ENCODE data around the gene NUBP1. TPM values are rescaled to one million over a fixed set of nuclear protein-coding genes. Genes with fewer than 3 reads are reported as not detected.

NUBP1 gene
- polyA plus RNA-seq, 3 donors = 52.8 to 56.6 (median 54.3) TPM

DNA sequence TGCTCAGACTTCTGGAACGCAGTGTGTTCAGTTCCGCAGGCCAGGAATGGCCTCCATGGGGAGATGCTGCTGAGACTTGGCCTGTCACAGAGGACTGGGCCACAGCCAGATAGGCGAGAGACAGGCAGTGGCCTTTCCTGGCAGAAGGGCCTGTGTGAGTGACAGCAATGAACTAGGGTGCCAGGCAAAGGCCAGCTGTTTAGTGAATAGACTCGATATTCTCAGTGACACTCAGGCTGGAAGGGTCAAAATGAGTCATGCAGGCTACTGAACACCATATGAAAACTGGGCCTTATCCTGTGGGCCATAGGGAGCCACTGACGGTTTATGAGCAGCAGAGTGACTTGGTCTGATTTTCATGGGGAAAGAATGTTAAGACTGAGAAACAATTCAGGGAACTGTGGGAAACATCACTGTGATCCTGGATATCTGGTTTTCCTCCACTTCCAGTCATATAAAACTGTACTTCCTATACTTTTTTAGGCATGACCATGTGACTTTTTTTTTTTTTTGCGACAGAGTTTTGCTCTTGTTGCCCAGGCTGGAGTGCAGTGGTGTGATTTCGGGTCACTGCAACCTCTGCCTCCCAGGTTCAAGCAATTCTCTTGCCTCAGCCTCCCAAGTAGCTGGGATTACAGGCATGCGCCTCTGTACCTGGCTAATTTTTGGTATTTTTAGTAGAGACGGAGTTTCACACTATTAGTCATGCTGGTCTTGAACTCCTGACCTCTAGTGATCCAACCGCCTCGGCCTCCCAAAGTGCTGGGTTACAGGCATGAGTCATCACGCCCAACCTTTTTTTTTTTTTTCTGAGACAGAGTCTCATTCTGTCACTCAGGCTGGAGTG is 5.2 kb upstream of the NUBP1 start:
- Histone ChIP-seq H2AFZ (ENCODE audit: insufficient read depth, low read depth, low read length, poor library complexity, severe bottlenecking) (no peak overlapping the region), H3K9me3 (replicated peaks in 1 of 2; ENCODE audit: control insufficient read depth in 1 of 2, insufficient read depth in 1 of 2, low read length in 2 of 2) (no peaks in the 10 kb centered on the region), H3K4me1 (ENCODE audit: control insufficient read depth in 1 of 2, insufficient read depth in 2 of 2, low read length in 2 of 2) (peaks cover 29 to 31% of the 10 kb centered on the region in 2 donors), H3K9ac (ENCODE audit: insufficient read depth, low read length, poor library complexity, severe bottlenecking) (no peak overlapping the region), H4K20me1 (ENCODE audit: insufficient read depth, low read length) (no peaks in the 10 kb centered on the region), H3K27me3 (ENCODE audit: control insufficient read depth in 2 of 2, insufficient read depth in 2 of 2, low read length in 2 of 2) (no peaks in the 10 kb centered on the region), H3K36me3 (replicated peaks in 1 of 2; ENCODE audit: control insufficient read depth in 1 of 2, insufficient read depth in 2 of 2, low read length in 2 of 2) (no peaks in the 10 kb centered on the region), H3K4me2 (replicated peaks; ENCODE audit: extremely low read depth, low read length, poor library complexity, severe bottlenecking) (no peak overlapping the region), H3K4me3 (replicated peaks in 1 of 3; ENCODE audit: low read depth in 2 of 3, low read length in 3 of 3) (no peak overlapping the region), H3K79me2 (ENCODE audit: insufficient read depth, low read length) (no peaks in the 10 kb centered on the region), H3K27ac (ENCODE audit: low read depth in 1 of 2, low read length in 2 of 2) (peak overlapping the region; percentile 40 to 69)
- Mint-ChIP-seq H3K4me1 (peaks cover 24% of the 10 kb centered on the region), H3K27me3 (ENCODE audit: low read depth in 3 of 3) (peaks cover 0 to 5% (median 2%) of the 10 kb centered on the region in 3 donors), H3K36me3 (peaks cover 0 to 4% of the 10 kb centered on the region in 2 donors), H3K27ac (peak overlapping the region; percentile 82 to 94 (median 91)), H3K9me3 (peaks cover 0 to 2% (median 0%) of the 10 kb centered on the region in 7 donors), H3K4me3 (no peak overlapping the region)
- intact Hi-C loops (cut with micrococcal nuclease) = loop anchor here in 1 of 2 donors (5.0 kb wide), 1 partner anchor 106 kb away; no protein-coding TSS in a partner anchor
- peak; percentile 88 to 95 (median 89) for DNase-seq
- 92% methylated on average over 4 of the region's 12 CpGs for WGBS (ENCODE audit: insufficient coverage)
- TF ChIP-seq, protein P1, sequence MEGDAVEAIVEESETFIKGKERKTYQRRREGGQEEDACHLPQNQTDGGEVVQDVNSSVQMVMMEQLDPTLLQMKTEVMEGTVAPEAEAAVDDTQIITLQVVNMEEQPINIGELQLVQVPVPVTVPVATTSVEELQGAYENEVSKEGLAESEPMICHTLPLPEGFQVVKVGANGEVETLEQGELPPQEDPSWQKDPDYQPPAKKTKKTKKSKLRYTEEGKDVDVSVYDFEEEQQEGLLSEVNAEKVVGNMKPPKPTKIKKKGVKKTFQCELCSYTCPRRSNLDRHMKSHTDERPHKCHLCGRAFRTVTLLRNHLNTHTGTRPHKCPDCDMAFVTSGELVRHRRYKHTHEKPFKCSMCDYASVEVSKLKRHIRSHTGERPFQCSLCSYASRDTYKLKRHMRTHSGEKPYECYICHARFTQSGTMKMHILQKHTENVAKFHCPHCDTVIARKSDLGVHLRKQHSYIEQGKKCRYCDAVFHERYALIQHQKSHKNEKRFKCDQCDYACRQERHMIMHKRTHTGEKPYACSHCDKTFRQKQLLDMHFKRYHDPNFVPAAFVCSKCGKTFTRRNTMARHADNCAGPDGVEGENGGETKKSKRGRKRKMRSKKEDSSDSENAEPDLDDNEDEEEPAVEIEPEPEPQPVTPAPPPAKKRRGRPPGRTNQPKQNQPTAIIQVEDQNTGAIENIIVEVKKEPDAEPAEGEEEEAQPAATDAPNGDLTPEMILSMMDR (IDR thresholded peaks at IDR 0.05) = no peak

DNA sequence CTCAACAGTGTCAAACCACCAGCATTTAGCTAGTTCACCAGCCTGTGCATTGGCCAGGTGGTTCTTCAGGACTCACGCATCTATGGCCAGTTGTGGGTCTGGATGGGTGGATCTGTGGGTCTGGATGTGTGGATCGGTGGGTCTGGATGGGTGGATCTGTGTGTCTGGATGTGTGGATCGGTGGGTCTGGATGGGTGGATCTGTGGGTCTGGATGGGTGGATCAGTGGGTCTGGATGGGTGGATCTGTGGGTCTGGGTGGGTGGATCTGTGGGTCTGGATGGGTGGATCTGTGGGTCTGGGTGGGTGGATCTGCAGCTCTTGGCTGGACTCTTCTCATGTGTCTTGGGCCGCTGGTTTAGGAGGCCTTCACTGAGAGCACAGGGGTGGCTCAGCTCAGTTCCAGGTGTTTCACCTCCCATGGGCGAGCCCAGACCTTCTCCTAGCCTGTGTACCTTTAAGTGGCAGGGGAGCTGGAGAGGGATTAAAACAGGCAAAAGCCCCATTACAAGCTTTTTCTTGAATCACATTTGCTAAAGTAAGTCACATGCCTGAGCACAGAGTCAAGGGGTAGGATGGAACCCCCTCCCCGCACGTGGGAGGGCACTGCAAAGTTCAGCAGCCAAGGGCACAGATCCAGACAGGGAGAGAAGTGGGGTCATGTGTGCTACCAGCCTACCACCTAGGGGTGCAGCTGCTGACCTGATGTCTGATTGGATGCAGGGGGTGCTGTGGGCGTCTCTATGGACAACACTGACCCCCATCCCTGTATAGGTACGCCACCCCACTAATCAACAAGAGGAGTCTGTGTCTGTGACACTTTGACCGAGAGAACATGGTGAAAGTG is 3.4 kb upstream of the NUBP1 start:
- H4K20me1 ChIP-seq (ENCODE audit: insufficient read depth, low read length) = no peaks in the 10 kb centered on the region
- no peak overlapping the region for H3K4me3 ChIP-seq (replicated peaks in 1 of 3; ENCODE audit: low read depth in 2 of 3, low read length in 3 of 3)
- 94% methylated on average over 5 of the region's 10 CpGs for WGBS (ENCODE audit: insufficient coverage)
- no peak overlapping the region for H3K4me2 ChIP-seq (replicated peaks; ENCODE audit: extremely low read depth, low read length, poor library complexity, severe bottlenecking)
- TF ChIP-seq, protein P1 (IDR thresholded peaks at IDR 0.05) = no peak
- H3K36me3 Mint-ChIP-seq = peaks cover 2 to 6% of the 10 kb centered on the region in 2 donors
- H3K27ac ChIP-seq (ENCODE audit: low read depth in 1 of 2, low read length in 2 of 2) = no peak overlapping the region
- H2AFZ ChIP-seq (ENCODE audit: insufficient read depth, low read depth, low read length, poor library complexity, severe bottlenecking) = no peak overlapping the region
- H3K9ac ChIP-seq (ENCODE audit: insufficient read depth, low read length, poor library complexity, severe bottlenecking) = no peak overlapping the region
- peaks cover 37% of the 10 kb centered on the region for H3K4me1 Mint-ChIP-seq
- H3K27me3 ChIP-seq (ENCODE audit: control insufficient read depth in 2 of 2, insufficient read depth in 2 of 2, low read length in 2 of 2) = no peaks in the 10 kb centered on the region
- intact Hi-C loops (cut with micrococcal nuclease) = loop anchor here (5.0 to 10.0 kb wide), 4 partner anchors 108 to 205 kb away; partner anchors contain the start of genes CLEC16A (in 1 of the 2) and DEXI (in 1 of the 2)
- peaks cover 40 to 44% of the 10 kb centered on the region in 2 donors for H3K4me1 ChIP-seq (ENCODE audit: control insufficient read depth in 1 of 2, insufficient read depth in 2 of 2, low read length in 2 of 2)
- no peak overlapping the region for H3K4me3 Mint-ChIP-seq
- H3K27me3 Mint-ChIP-seq (ENCODE audit: low read depth in 3 of 3) = peaks cover 0 to 5% (median 2%) of the 10 kb centered on the region in 3 donors
- no peaks in the 10 kb centered on the region for H3K9me3 ChIP-seq (replicated peaks in 1 of 2; ENCODE audit: control insufficient read depth in 1 of 2, insufficient read depth in 1 of 2, low read length in 2 of 2)
- H3K36me3 ChIP-seq (replicated peaks in 1 of 2; ENCODE audit: control insufficient read depth in 1 of 2, insufficient read depth in 2 of 2, low read length in 2 of 2) = no peaks in the 10 kb centered on the region
- peak overlapping the region in 5 of 7 donors; percentile 47 to 73 (median 66) for H3K27ac Mint-ChIP-seq
- H3K79me2 ChIP-seq (ENCODE audit: insufficient read depth, low read length) = peaks cover 11% of the 10 kb centered on the region
- no peak for DNase-seq
- peaks cover 0 to 2% (median 0%) of the 10 kb centered on the region in 7 donors for H3K9me3 Mint-ChIP-seq
